Keratinocyte (primary cell): ENCODE results near the gene DMPK.

ENCODE experiments used
- EZH2 ChIP-seq: IDR thresholded peaks from one replicate; pipeline ENCODE4 v1.6.1; 2012; ENCODE audit warnings: inconsistent platforms, mild to moderate bottlenecking, low read length, moderate library complexity
- TF ChIP-seq, protein P1 (sequence below), 3 experiments: IDR thresholded peaks in 1 of 3; conservative IDR thresholded peaks in 1 of 3; optimal IDR thresholded peaks in 1 of 3; 2 replicates in 2 of 3; 3 replicates in 1 of 3; pipeline versions ENCODE3 to v1.5.1; 2011; ENCODE audit warnings: low read length in 3 of 3, mild to moderate bottlenecking in 3 of 3, moderate library complexity in 2 of 3, control low read depth in 1 of 3, inconsistent platforms in 1 of 3; ENCODE audit not compliant: insufficient read depth in 2 of 3; ENCODE audit errors: extremely low read depth in 1 of 3

GRCh38 chr19:45757695-45758094, 24.6 kb downstream of the DMPK start:
- TF ChIP-seq, protein P1, sequence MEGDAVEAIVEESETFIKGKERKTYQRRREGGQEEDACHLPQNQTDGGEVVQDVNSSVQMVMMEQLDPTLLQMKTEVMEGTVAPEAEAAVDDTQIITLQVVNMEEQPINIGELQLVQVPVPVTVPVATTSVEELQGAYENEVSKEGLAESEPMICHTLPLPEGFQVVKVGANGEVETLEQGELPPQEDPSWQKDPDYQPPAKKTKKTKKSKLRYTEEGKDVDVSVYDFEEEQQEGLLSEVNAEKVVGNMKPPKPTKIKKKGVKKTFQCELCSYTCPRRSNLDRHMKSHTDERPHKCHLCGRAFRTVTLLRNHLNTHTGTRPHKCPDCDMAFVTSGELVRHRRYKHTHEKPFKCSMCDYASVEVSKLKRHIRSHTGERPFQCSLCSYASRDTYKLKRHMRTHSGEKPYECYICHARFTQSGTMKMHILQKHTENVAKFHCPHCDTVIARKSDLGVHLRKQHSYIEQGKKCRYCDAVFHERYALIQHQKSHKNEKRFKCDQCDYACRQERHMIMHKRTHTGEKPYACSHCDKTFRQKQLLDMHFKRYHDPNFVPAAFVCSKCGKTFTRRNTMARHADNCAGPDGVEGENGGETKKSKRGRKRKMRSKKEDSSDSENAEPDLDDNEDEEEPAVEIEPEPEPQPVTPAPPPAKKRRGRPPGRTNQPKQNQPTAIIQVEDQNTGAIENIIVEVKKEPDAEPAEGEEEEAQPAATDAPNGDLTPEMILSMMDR (optimal IDR thresholded peaks at IDR 0.05 in 1 of 3, IDR thresholded peaks at IDR 0.05 in 1 of 3, conservative IDR thresholded peaks at IDR 0.05 in 1 of 3; ENCODE audit: extremely low read depth in 1 of 3, insufficient read depth in 2 of 3, low read length in 3 of 3), result no peak
- no peak for TF ChIP-seq EZH2
